Brain microvascular endothelial cell (primary cell): ENCODE results near the gene PTPRT.
"Not testable (repeated sequence)": the region's sequence is repeated elsewhere in the genome, so short reads cannot be mapped to it uniquely, and the experiment has no call there.

ENCODE experiments used
- DNase-seq: peaks from one replicate; pipeline ENCODE4 v3.0.0-alpha.2; 2020
- H3K27ac ChIP-seq: fragments of 250-450 bp; sonication (Bioruptor Pico); 2 replicates; pipeline ENCODE4 v1.5.1; 2020; ENCODE audit warnings: mild to moderate bottlenecking, moderate library complexity
- H3K27me3 ChIP-seq: fragments of 250-450 bp; sonication (Bioruptor Pico); replicated peaks from 2 replicates; pipeline ENCODE4 v1.5.1; 2020; ENCODE audit warnings: mild to moderate bottlenecking
- H3K36me3 ChIP-seq: fragments of 250-450 bp; sonication (Bioruptor Pico); replicated peaks from 2 replicates; pipeline ENCODE4 v1.5.1; 2020; ENCODE audit warnings: mild to moderate bottlenecking
- H3K4me3 ChIP-seq: 2 replicates; pipeline ENCODE4 v1.5.1; 2011; ENCODE audit warnings: low read depth, mild to moderate bottlenecking, control low read depth, low read length, moderate library complexity
- in situ Hi-C: cut with HindIII; loops from 2 replicates; pipeline ENCODE4 v1.10.0; 2017; ENCODE audit warnings: low sequenced_read_pairs, low pct_ligation_motif_present
- TF ChIP-seq, protein P1 (sequence below): IDR thresholded peaks from 2 replicates; pipeline ENCODE4 v1.5.1; 2011; ENCODE audit warnings: low read depth, mild to moderate bottlenecking, moderate library complexity, low read length, control low read depth, inconsistent platforms; ENCODE audit errors: missing control alignments

The PTPRT gene

DNA sequence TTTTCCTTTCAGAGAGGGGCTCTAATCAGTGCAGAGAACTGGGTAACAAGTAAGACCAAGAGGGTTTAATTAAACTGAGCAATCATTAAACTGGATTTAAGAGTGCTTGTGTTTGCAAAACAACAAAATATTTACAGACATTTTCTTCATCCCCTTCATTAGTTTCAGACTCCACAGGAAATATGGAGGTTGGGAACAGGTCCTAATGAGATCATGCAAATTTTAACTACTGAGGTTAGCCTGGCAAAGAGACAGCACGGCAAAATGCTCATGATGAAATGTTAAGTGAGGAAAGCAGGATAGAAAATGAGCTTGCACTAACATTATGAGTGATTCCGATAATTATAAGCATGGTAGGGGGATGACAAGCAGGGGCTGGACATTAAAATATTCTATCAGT lies 268.9 kb downstream of the PTPRT start:
- TF ChIP-seq, protein P1, sequence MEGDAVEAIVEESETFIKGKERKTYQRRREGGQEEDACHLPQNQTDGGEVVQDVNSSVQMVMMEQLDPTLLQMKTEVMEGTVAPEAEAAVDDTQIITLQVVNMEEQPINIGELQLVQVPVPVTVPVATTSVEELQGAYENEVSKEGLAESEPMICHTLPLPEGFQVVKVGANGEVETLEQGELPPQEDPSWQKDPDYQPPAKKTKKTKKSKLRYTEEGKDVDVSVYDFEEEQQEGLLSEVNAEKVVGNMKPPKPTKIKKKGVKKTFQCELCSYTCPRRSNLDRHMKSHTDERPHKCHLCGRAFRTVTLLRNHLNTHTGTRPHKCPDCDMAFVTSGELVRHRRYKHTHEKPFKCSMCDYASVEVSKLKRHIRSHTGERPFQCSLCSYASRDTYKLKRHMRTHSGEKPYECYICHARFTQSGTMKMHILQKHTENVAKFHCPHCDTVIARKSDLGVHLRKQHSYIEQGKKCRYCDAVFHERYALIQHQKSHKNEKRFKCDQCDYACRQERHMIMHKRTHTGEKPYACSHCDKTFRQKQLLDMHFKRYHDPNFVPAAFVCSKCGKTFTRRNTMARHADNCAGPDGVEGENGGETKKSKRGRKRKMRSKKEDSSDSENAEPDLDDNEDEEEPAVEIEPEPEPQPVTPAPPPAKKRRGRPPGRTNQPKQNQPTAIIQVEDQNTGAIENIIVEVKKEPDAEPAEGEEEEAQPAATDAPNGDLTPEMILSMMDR, result no peak
- no peak overlapping the region for H3K27ac ChIP-seq
- in situ Hi-C loops, result no loop called here
- no peak overlapping the region for H3K4me3 ChIP-seq
- DNase-seq, result no peak
- no peaks in the 10 kb centered on the region for H3K27me3 ChIP-seq
- no peaks in the 10 kb centered on the region for H3K36me3 ChIP-seq

DNA sequence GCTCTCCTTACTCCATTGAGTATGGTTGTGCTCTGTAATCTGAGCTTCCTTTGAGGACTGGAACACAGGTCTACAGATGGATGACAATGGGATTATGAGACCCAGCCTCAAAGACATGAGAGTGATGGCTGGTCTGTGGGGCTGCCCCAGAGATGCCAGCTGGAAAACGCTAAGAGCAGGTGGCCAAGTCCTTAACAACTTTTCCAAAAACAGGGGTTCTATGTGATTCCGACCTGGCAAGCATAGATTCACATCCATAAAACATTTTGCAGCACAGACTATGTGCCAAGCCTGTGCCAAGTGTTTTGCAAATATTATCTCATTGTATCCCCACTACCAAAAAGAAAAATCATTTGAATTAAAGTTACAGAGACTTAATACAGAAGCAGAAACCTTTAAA lies 270.4 kb downstream of the PTPRT start:
- DNase-seq, result no peak
- no peak overlapping the region for H3K27ac ChIP-seq
- H3K36me3 ChIP-seq, result no peaks in the 10 kb centered on the region
- in situ Hi-C loops, result no loop called here
- no peaks in the 10 kb centered on the region for H3K27me3 ChIP-seq
- TF ChIP-seq, protein P1, result no peak
- no peak overlapping the region for H3K4me3 ChIP-seq

DNA sequence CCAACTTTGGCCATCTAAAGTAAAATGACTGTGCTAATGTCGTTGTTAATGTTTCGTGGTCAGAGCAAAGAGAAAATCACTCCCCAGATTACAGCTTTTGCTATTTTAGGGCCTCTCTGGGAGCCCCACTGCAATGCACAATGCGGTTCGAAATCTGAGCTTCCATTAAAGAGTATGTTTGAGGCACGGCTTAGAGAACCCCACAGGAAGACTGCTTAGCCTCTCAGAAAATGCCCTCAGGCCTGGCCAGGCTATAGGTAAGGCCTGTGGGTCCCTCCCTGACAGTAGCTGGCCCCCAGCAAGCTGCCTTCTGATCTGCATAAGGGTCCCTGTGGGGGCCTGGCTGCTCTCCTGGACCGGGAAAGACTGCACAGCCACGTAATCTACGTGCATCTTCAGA lies 274.6 kb downstream of the PTPRT start:
- TF ChIP-seq, protein P1, result no peak
- no peak for DNase-seq
- H3K27me3 ChIP-seq, result no peaks in the 10 kb centered on the region
- H3K27ac ChIP-seq, result no peak overlapping the region
- no peak overlapping the region for H3K4me3 ChIP-seq
- in situ Hi-C loops, result no loop called here
- no peaks in the 10 kb centered on the region for H3K36me3 ChIP-seq

DNA sequence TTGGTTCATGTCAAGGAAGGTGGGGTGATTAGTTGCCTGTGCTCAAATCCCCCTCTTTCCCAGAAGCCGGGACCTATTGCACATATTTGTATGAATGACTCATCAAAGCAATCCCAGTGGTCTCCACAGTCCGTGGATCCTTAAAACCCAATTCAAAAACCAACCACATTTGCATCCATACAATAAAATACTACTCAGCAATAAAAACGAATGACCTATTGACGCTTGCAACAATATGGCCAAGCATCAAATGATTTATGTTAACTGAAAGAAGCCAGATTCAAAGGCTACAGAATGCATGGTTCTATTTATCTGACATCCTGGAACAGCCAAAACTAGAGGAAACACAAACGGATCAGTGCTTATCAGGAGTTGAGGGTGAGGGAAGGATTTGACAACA lies 275.4 kb downstream of the PTPRT start:
- DNase-seq, result no peak
- H3K4me3 ChIP-seq, result no peak overlapping the region
- TF ChIP-seq, protein P1, result no peak
- in situ Hi-C loops, result no loop called here
- no peaks in the 10 kb centered on the region for H3K27me3 ChIP-seq
- no peak overlapping the region for H3K27ac ChIP-seq
- no peaks in the 10 kb centered on the region for H3K36me3 ChIP-seq

DNA sequence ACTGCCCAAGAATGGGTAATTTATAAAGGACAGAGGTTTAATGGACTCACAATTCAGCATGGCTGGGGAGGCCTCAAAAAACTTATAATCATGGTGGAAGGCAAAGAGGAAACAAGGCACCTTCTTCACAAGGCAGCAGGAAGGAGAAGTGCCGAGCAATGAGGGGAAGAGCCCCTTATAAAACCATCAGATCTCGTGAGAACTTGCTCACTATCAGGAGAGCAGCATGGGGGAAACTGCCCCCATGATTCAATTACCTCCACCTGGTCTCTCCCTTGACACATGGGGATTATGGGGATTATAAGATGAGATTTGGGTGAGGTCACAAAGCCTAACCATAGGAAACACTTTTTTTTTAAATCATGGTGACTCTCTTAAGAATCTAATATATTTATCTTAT lies 278.9 kb downstream of the PTPRT start:
- H3K27me3 ChIP-seq, H3K4me3 ChIP-seq, in situ Hi-C loops: not testable (repeated sequence)

DNA sequence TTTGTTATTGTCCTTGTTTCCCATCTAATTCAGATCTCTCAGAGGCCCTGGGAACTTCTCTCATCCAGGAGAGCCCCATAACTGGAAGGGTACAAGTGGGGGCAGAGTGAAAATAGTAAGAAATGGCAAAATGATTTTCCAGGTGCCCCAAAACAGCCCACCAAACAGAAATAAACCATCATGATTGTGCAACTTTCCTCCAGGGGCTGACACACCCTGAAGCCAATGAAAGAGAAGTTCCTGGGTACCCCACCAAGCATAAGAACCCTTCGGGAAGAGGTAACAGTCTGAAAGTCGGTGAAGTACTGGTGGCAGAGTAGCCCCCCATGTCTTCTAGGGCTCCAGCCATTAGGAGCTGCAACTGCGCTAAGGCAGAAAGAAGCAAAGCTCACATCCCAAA lies 282.0 kb downstream of the PTPRT start:
- no peaks in the 10 kb centered on the region for H3K27me3 ChIP-seq
- no peak overlapping the region for H3K27ac ChIP-seq
- H3K4me3 ChIP-seq, result no peak overlapping the region
- TF ChIP-seq, protein P1, result no peak
- H3K36me3 ChIP-seq, result no peaks in the 10 kb centered on the region
- DNase-seq, result no peak
- in situ Hi-C loops, result no loop called here

More for the DNA sequence above, 278.9 kb downstream of the PTPRT start:
- not testable (repeated sequence) for H3K36me3 ChIP-seq, DNase-seq, H3K27ac ChIP-seq

DNA sequence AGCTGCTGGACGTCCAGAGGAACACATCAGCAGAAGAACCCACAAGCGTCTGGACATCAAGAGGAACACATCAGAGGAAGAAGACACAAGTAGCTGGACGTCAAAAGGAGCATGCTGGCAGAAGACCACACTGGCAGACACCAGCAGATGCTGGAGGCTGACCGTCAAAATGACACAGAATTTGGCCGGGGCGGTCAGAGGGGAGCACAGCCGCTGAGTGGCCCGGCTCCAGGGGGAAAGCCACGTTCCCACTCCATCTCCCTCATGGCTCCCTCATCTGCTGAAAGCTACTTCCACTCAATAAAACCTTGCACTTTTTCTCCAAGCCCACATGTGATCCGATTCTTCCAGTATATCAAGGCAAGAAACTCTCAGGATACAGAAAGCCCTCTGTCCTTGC lies 283.6 kb downstream of the PTPRT start:
- no peak for DNase-seq

More for the DNA sequence above, 283.6 kb downstream of the PTPRT start:
- no peak overlapping the region for H3K27ac ChIP-seq
- H3K27me3 ChIP-seq, result no peaks in the 10 kb centered on the region
- no peaks in the 10 kb centered on the region for H3K36me3 ChIP-seq
- TF ChIP-seq, protein P1, result no peak
- H3K4me3 ChIP-seq, result no peak overlapping the region
- in situ Hi-C loops, result no loop called here
